DOHH2 (cell line): ENCODE results near the gene EFNB1.

Experiments used
- CTCF ChIP-seq: fragments of 200-600 bp; sonication (generic); IDR thresholded peaks from one replicate; pipeline ENCODE4 v1.5.1; 2014; ENCODE audit warnings: antibody characterized with exemption, mild to moderate bottlenecking, low read depth, low read length; ENCODE audit not compliant: poor library complexity, severe bottlenecking
- EZH2phosphoT487 ChIP-seq: fragments of 200-600 bp; sonication (generic); IDR thresholded peaks from 2 replicates; pipeline ENCODE4 v1.6.1; 2017; ENCODE audit warnings: borderline replicate concordance, mild to moderate bottlenecking, antibody characterized with exemption, low read length, moderate library complexity, mixed read lengths

- no peak for TF ChIP-seq CTCF
- no peak for TF ChIP-seq EZH2phosphoT487
Measured at GRCh38 chrX:68872171-68872570, 43.4 kb downstream of the EFNB1 start.
